ENCODE results near the gene GJD3. TPM values are rescaled to one million over a fixed set of nuclear protein-coding genes. Genes with fewer than 3 reads are reported as not detected.
"Not testable (repeated sequence)": the region's sequence is repeated elsewhere in the genome, so short reads cannot be mapped to it uniquely, and the experiment has no call there.

Gene GJD3
- total RNA-seq, 2 donors from 2014 or later = 1.3 TPM; not detected in 1

- WGBS, 2 donors = 79 to 81% methylated on average over 4 of the region's 4 CpGs
- intact Hi-C loops (cut with DNase I) = no loop called here
- no peak for ATAC-seq
- H3K27me3 ChIP-seq = no peaks in the 10 kb centered on the region
- no peak for DNase-seq
- H3K36me3 ChIP-seq (replicated peaks in 1 of 2; ENCODE audit: insufficient read depth in 1 of 2, low read depth in 2 of 2) = no peaks in the 10 kb centered on the region
- H3K4me3 ChIP-seq = no peak overlapping the region
- no peak overlapping the region for H3K27ac ChIP-seq
- TF ChIP-seq POLR2A (IDR thresholded peaks at IDR 0.05) = no peak
- no peak for TF ChIP-seq CTCF (IDR thresholded peaks at IDR 0.05)
- no peaks in the 10 kb centered on the region for H3K9me3 ChIP-seq
- H3K4me1 ChIP-seq = no peaks in the 10 kb centered on the region
Measured at GRCh38 chr17:40382251-40382650, 17.7 kb upstream of the GJD3 start.

- 80 to 83% methylated on average over 7 of the region's 7 CpGs for WGBS, 2 donors
- H3K27ac ChIP-seq = no peak overlapping the region
- DNase-seq = no peak
- TF ChIP-seq POLR2A (IDR thresholded peaks at IDR 0.05) = no peak
- TF ChIP-seq CTCF (IDR thresholded peaks at IDR 0.05) = no peak
- no peaks in the 10 kb centered on the region for H3K9me3 ChIP-seq
- no peak for ATAC-seq
- H3K27me3 ChIP-seq = no peaks in the 10 kb centered on the region
- intact Hi-C loops (cut with DNase I) = no loop called here
- H3K36me3 ChIP-seq (replicated peaks in 1 of 2; ENCODE audit: insufficient read depth in 1 of 2, low read depth in 2 of 2) = no peaks in the 10 kb centered on the region
- H3K4me3 ChIP-seq = no peak overlapping the region
- H3K4me1 ChIP-seq = no peaks in the 10 kb centered on the region
Measured at GRCh38 chr17:40378966-40379365, 14.4 kb upstream of the GJD3 start.

GRCh38 chr17:40377832-40378231, 13.3 kb upstream of the GJD3 start:
- Histone ChIP-seq H3K27me3 (no peaks in the 10 kb centered on the region), H3K27ac (no peak overlapping the region), H3K4me1 (no peaks in the 10 kb centered on the region), H3K36me3 (replicated peaks in 1 of 2; ENCODE audit: insufficient read depth in 1 of 2, low read depth in 2 of 2) (no peaks in the 10 kb centered on the region), H3K9me3 (no peaks in the 10 kb centered on the region), H3K4me3 (no peak overlapping the region)
- no peak for DNase-seq
- WGBS, 2 donors = 78 to 84% methylated on average over 13 of the region's 13 CpGs
- TF ChIP-seq POLR2A (IDR thresholded peaks at IDR 0.05) (no peak), CTCF (IDR thresholded peaks at IDR 0.05) (no peak)
- ATAC-seq = no peak
- intact Hi-C loops (cut with DNase I) = no loop called here

- H3K4me3 ChIP-seq; intact Hi-C loops (cut with DNase I); DNase-seq; H3K4me1 ChIP-seq; H3K27me3 ChIP-seq; ATAC-seq; H3K27ac ChIP-seq; H3K36me3 ChIP-seq (replicated peaks in 1 of 2; ENCODE audit: insufficient read depth in 1 of 2, low read depth in 2 of 2); H3K9me3 ChIP-seq: not testable (repeated sequence)
- WGBS, 2 donors = 44 to 64% methylated on average over 2 to 6 of the region's 6 CpGs
Measured at GRCh38 chr17:40376541-40376940, 12.0 kb upstream of the GJD3 start.

GRCh38 chr17:40375786-40376185, 11.2 kb upstream of the GJD3 start:
- not testable (repeated sequence) for ATAC-seq, H3K9me3 ChIP-seq

GRCh38 chr17:40374821-40375498, 10.4 kb upstream of the GJD3 start:
- Histone ChIP-seq H3K36me3 (replicated peaks in 1 of 2; ENCODE audit: insufficient read depth in 1 of 2, low read depth in 2 of 2) (no peaks in the 10 kb centered on the region), H3K27me3 (no peaks in the 10 kb centered on the region), H3K9me3 (no peaks in the 10 kb centered on the region), H3K27ac (no peak overlapping the region), H3K4me3 (no peak overlapping the region), H3K4me1 (no peaks in the 10 kb centered on the region)
- ATAC-seq (no peak), DNase-seq (no peak)
- TF ChIP-seq CTCF (IDR thresholded peaks at IDR 0.05) (no peak), POLR2A (IDR thresholded peaks at IDR 0.05) (no peak)
- 76 to 82% methylated on average over 10 to 14 of the region's 14 CpGs for WGBS, 2 donors
- intact Hi-C loops (cut with DNase I) = no loop called here

More at GRCh38 chr17:40375786-40376185, 11.2 kb upstream of the GJD3 start:
- 78% methylated on average over 21 of the region's 21 CpGs; no CpG with 5 or more reads in 1 of the 2 donors for WGBS, 2 donors
- intact Hi-C loops (cut with DNase I); H3K4me1 ChIP-seq; DNase-seq; H3K27ac ChIP-seq; H3K36me3 ChIP-seq (replicated peaks in 1 of 2; ENCODE audit: insufficient read depth in 1 of 2, low read depth in 2 of 2); H3K27me3 ChIP-seq; H3K4me3 ChIP-seq: not testable (repeated sequence)

Data from body of pancreas (tissue), 4 donors.